Measurements from ENCODE around the gene GTF2IRD1.
A peak's percentile ranks its signal among the peaks of the same experiment; 100 is the strongest.
"Not testable (repeated sequence)": the region's sequence is repeated elsewhere in the genome, so short reads cannot be mapped to it uniquely, and the experiment has no call there.

Gene GTF2IRD1

DNA sequence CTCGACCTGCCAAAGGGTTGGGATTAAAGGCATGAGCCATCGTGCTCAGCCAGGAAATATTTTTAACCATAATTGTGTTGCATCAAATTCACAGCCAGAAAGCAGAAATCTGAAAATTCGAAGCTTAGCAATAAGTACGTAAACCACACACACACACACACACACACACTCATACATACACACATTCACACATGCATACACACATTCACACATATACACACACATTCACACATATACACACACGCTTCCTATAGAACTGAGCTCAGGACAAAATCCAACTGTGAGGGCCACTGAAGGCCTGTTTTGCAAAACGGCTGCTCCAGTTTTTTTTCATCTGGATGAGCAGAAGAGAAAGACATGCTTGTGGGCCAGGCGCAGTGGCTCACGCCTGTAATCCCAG lies 178.8 kb downstream of the GTF2IRD1 start:
- no peak overlapping the region for H3K4me3 ChIP-seq (ENCODE audit: low read depth, low read length)
- H3K36me3 ChIP-seq (ENCODE audit: control insufficient read depth, insufficient read depth, low read length), result no peaks in the 10 kb centered on the region
- no peaks in the 10 kb centered on the region for H3K27me3 ChIP-seq (ENCODE audit: control insufficient read depth, insufficient read depth, low read length)
- H3K4me1 ChIP-seq (ENCODE audit: control insufficient read depth, insufficient read depth, low read length), result peaks cover 10% of the 10 kb centered on the region
- H3K9ac ChIP-seq (ENCODE audit: low read depth, low read length), result no peak overlapping the region
- H3K9me3 ChIP-seq (ENCODE audit: control insufficient read depth, insufficient read depth, low read length), result no peaks in the 10 kb centered on the region

- Histone ChIP-seq H3K9ac (ENCODE audit: low read depth, low read length) (no peak overlapping the region), H3K4me3 (ENCODE audit: low read depth, low read length) (no peak overlapping the region), H3K27me3 (ENCODE audit: control insufficient read depth, insufficient read depth, low read length) (no peaks in the 10 kb centered on the region), H3K36me3 (ENCODE audit: control insufficient read depth, insufficient read depth, low read length) (no peaks in the 10 kb centered on the region), H3K9me3 (ENCODE audit: control insufficient read depth, insufficient read depth, low read length) (no peaks in the 10 kb centered on the region), H3K4me1 (ENCODE audit: control insufficient read depth, insufficient read depth, low read length) (peaks cover under 1% of the 10 kb centered on the region)
Observed at GRCh38 chr7:74633451-74633921, 179.8 kb downstream of the GTF2IRD1 start.

GRCh38 chr7:74637745-74638144 lies 184.0 kb downstream of the GTF2IRD1 start:
- Histone ChIP-seq H3K9ac (ENCODE audit: low read depth, low read length) (no peak overlapping the region), H3K4me3 (ENCODE audit: low read depth, low read length) (no peak overlapping the region), H3K4me1 (ENCODE audit: control insufficient read depth, insufficient read depth, low read length) (no peaks in the 10 kb centered on the region), H3K27me3 (ENCODE audit: control insufficient read depth, insufficient read depth, low read length) (no peaks in the 10 kb centered on the region), H3K9me3 (ENCODE audit: control insufficient read depth, insufficient read depth, low read length) (no peaks in the 10 kb centered on the region), H3K36me3 (ENCODE audit: control insufficient read depth, insufficient read depth, low read length) (no peaks in the 10 kb centered on the region)

DNA sequence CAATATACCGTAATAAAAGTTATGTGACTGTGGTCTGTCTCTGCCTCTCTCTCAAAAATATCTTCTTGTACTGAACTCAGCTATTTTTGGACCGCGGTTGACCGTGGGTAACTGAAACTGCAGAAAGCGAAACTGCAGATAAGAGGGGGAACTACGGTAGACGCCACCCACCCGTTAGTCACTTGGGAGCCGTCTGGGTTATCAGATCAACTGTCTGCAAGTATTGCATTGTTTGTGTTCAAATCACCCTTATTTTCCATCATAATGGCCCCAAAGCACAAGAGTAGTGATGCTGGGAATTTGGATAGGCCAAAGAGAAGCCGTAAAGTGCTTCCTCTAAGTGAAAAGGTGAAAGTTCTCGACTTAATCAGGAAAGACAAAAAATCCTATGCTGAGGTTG lies 196.3 kb downstream of the GTF2IRD1 start:
- not testable (repeated sequence) for H3K9ac ChIP-seq (ENCODE audit: low read depth, low read length)

GRCh38 chr7:74650493-74651132 lies 196.9 kb downstream of the GTF2IRD1 start:
- H3K9ac ChIP-seq (ENCODE audit: low read depth, low read length), result peak overlapping the region; percentile 3
- H3K4me1 ChIP-seq (ENCODE audit: control insufficient read depth, insufficient read depth, low read length), result peaks cover 13% of the 10 kb centered on the region
- H3K36me3 ChIP-seq (ENCODE audit: control insufficient read depth, insufficient read depth, low read length); H3K27me3 ChIP-seq (ENCODE audit: control insufficient read depth, insufficient read depth, low read length); H3K9me3 ChIP-seq (ENCODE audit: control insufficient read depth, insufficient read depth, low read length): not testable (repeated sequence)
- peak overlapping the region; percentile 20 for H3K4me3 ChIP-seq (ENCODE audit: low read depth, low read length)

More for the DNA sequence above, 196.3 kb downstream of the GTF2IRD1 start:
- peak overlapping the region; percentile 33 for H3K4me3 ChIP-seq (ENCODE audit: low read depth, low read length)
- not testable (repeated sequence) for H3K27me3 ChIP-seq (ENCODE audit: control insufficient read depth, insufficient read depth, low read length); H3K4me1 ChIP-seq (ENCODE audit: control insufficient read depth, insufficient read depth, low read length); H3K9me3 ChIP-seq (ENCODE audit: control insufficient read depth, insufficient read depth, low read length); H3K36me3 ChIP-seq (ENCODE audit: control insufficient read depth, insufficient read depth, low read length)

GRCh38 chr7:74651133-74651504 lies 197.4 kb downstream of the GTF2IRD1 start:
- not testable (repeated sequence) for H3K9ac ChIP-seq (ENCODE audit: low read depth, low read length); H3K36me3 ChIP-seq (ENCODE audit: control insufficient read depth, insufficient read depth, low read length); H3K27me3 ChIP-seq (ENCODE audit: control insufficient read depth, insufficient read depth, low read length); H3K9me3 ChIP-seq (ENCODE audit: control insufficient read depth, insufficient read depth, low read length)
- H3K4me3 ChIP-seq (ENCODE audit: low read depth, low read length), result peak overlapping the region; percentile 20
- peaks cover 16% of the 10 kb centered on the region for H3K4me1 ChIP-seq (ENCODE audit: control insufficient read depth, insufficient read depth, low read length)
